HepG2 (cell line): ENCODE measurements around the gene PCDHB14. TPM values are rescaled to one million over a fixed set of nuclear protein-coding genes. Genes with fewer than 3 reads are reported as not detected.

Experiments used
- ATAC-seq: fragments of 200-7000 bp; cut with Tn5 transposase; 3 replicates; pipeline ENCODE4 v1.9.1; 2020; ENCODE audit warnings: mild to moderate bottlenecking, moderate library complexity
- BruUV-seq: library from RNA; stranded (reverse); fragments of 400-500 nt; replicated peaks from 2 replicates; lab custom pipeline; 2021; lab: Mats Ljungman, UMichigan
- CTCF ChIA-PET: fragments of 300-600 bp; formaldehyde crosslinking; extraction: SDS; loops from one replicate; lab custom pipeline; 2021; ENCODE audit warnings: low total read pairs, inconsistent platforms, low intra/inter-chr PET ratio; lab: Yijun Ruan, JAX
- POLR2A ChIA-PET: fragments of 350-600 bp; sonication (Branson Sonifier 250); formaldehyde crosslinking; loops from one replicate; lab custom pipeline; 2020; ENCODE audit warnings: antibody characterized with exemption, inconsistent platforms; lab: Yijun Ruan, JAX
- DNase-seq: peaks from one replicate; pipeline ENCODE4 v3.0.0-alpha.2; 2015; ENCODE audit warnings: low spot score
- FAIRE-seq: peaks from 3 replicates; lab custom pipeline; 2011; peaks lifted over from hg19 to GRCh38; lab: Jason Lieb, UNC
- H2AFZ ChIP-seq: one replicate; pipeline ENCODE4 v1.6.1; 2011; ENCODE audit warnings: low read length, inconsistent platforms
- H3K27ac ChIP-seq: fragments of 300-600 bp; 3 replicates; pipeline ENCODE4 v1.8.0; 2011; ENCODE audit warnings: mixed run types, mild to moderate bottlenecking, mixed read lengths, low read length, inconsistent platforms; ENCODE audit not compliant: insufficient read depth; ENCODE audit errors: extremely low read length
- H3K27me3 ChIP-seq, 2 experiments: fragments of 200-600 bp in 1 of 2; 2 replicates in 1 of 2; 3 replicates in 1 of 2; pipeline versions ENCODE4 v1.6.0 to v1.8.0; 2011; ENCODE audit warnings: low read length in 2 of 2, mild to moderate bottlenecking in 2 of 2, moderate library complexity in 2 of 2, inconsistent platforms in 1 of 2; ENCODE audit not compliant: insufficient read depth in 2 of 2, control insufficient read depth in 1 of 2
- H3K36me3 ChIP-seq, 2 experiments: fragments of 200-600 bp in 1 of 2; replicated peaks in 1 of 2; 2 replicates in 1 of 2; 3 replicates in 1 of 2; pipeline versions ENCODE4 v1.5.1 to v1.8.0; 2011; ENCODE audit warnings: low read length in 2 of 2, inconsistent platforms in 1 of 2; ENCODE audit not compliant: insufficient read depth in 2 of 2, control insufficient read depth in 1 of 2
- H3K4me1 ChIP-seq: 2 replicates; pipeline ENCODE4 v1.5.1; 2012; ENCODE audit warnings: low read length, inconsistent platforms; ENCODE audit not compliant: insufficient read depth
- H3K4me2 ChIP-seq: 2 replicates; pipeline ENCODE4 v1.6.0; 2011; ENCODE audit warnings: low read depth, low read length, inconsistent platforms
- H3K4me3 ChIP-seq, 3 experiments: fragments of 200-600 bp in 1 of 3; sonication (generic), shearing (Covaris generic) in 1 of 3; replicated peaks in 1 of 3; 2 replicates each; pipeline ENCODE4 v1.5.1; 2011 to 2016; ENCODE audit warnings: low read length in 3 of 3, inconsistent platforms in 2 of 3, low read depth in 2 of 3, mild to moderate bottlenecking in 2 of 3, control low read depth in 1 of 3, mixed read lengths in 1 of 3; ENCODE audit not compliant: insufficient read depth in 1 of 3
- H3K79me2 ChIP-seq: one replicate; pipeline ENCODE4 v1.6.1; 2011; ENCODE audit warnings: low read length, inconsistent platforms; ENCODE audit not compliant: insufficient read depth
- H3K9ac ChIP-seq: 2 replicates; pipeline ENCODE4 v1.6.0; 2011; ENCODE audit warnings: mild to moderate bottlenecking, low read depth, low read length, inconsistent platforms; ENCODE audit not compliant: insufficient read depth
- H3K9me3 ChIP-seq: 2 replicates; pipeline ENCODE4 v1.5.1; 2012; ENCODE audit warnings: mild to moderate bottlenecking, low read length
- H4K20me1 ChIP-seq: 2 replicates; pipeline ENCODE4 v1.6.0; 2011; ENCODE audit warnings: inconsistent platforms, mild to moderate bottlenecking, low read length, moderate library complexity; ENCODE audit not compliant: insufficient read depth
- KAT2B ChIP-seq: fragments of 150-350 bp; IDR thresholded peaks from 2 replicates; pipeline ENCODE4 v1.6.1; 2014; ENCODE audit warnings: low read depth, low read length, borderline replicate concordance
- MAFF ChIP-seq: IDR thresholded peaks from 2 replicates; pipeline ENCODE4 v1.6.1; 2011; ENCODE audit warnings: low read depth, low read length, improper control_type of control experiment
- MAX ChIP-seq: IDR thresholded peaks from 2 replicates; pipeline ENCODE4 v1.6.1; 2012; ENCODE audit warnings: inconsistent platforms
- MXD1 ChIP-seq: sonication (generic); formaldehyde crosslinking; IDR thresholded peaks from 2 replicates; pipeline ENCODE4 v1.4.0; 2020; ENCODE audit warnings: mild to moderate bottlenecking, missing genetic modification reagents
- NFE2L2 ChIP-seq: fragments of 150-350 bp; IDR thresholded peaks from 2 replicates; pipeline ENCODE4 v1.6.1; 2014; ENCODE audit warnings: low read length
- NFYC ChIP-seq: IDR thresholded peaks from 2 replicates; pipeline ENCODE4 v1.6.1; 2016; ENCODE audit warnings: missing genetic modification reagents, missing compliant biosample characterization
- RORA ChIP-seq: sonication (generic); formaldehyde crosslinking; IDR thresholded peaks from 2 replicates; pipeline ENCODE4 v1.5.0; 2020; ENCODE audit warnings: mild to moderate bottlenecking, missing genetic modification reagents, moderate library complexity
- SMARCE1 ChIP-seq: fragments of 450-650 bp; IDR thresholded peaks from 2 replicates; pipeline ENCODE4 v1.6.1; 2017; ENCODE audit warnings: borderline replicate concordance
- TCF7 ChIP-seq: sonication (generic); IDR thresholded peaks from 2 replicates; pipeline ENCODE4 v1.6.1; 2016; ENCODE audit warnings: antibody characterized with exemption, low read depth
- TEAD2 ChIP-seq: sonication (generic); formaldehyde crosslinking; IDR thresholded peaks from 2 replicates; pipeline ENCODE4 v1.9.0; 2021; ENCODE audit warnings: missing genetic modification reagents
- THAP8 ChIP-seq: sonication (generic); formaldehyde crosslinking; IDR thresholded peaks from 2 replicates; pipeline ENCODE4 v1.5.1; 2020; ENCODE audit warnings: missing genetic modification reagents, mild to moderate bottlenecking, borderline replicate concordance
- ZBTB34 ChIP-seq: sonication (generic); formaldehyde crosslinking; IDR thresholded peaks from 2 replicates; pipeline ENCODE4 v1.8.0; 2022; ENCODE audit warnings: mild to moderate bottlenecking, missing genetic modification reagents
- ZFP91 ChIP-seq: sonication (generic); formaldehyde crosslinking; IDR thresholded peaks from 2 replicates; pipeline ENCODE4 v1.9.0; 2022; ENCODE audit warnings: missing genetic modification reagents, mild to moderate bottlenecking, borderline replicate concordance
- ZNF160 ChIP-seq: sonication (generic); formaldehyde crosslinking; IDR thresholded peaks from 2 replicates; pipeline ENCODE4 v1.8.0; 2022; ENCODE audit warnings: mild to moderate bottlenecking, inconsistent platforms, missing genetic modification reagents
- ZNF569 ChIP-seq: sonication (generic); formaldehyde crosslinking; IDR thresholded peaks from 2 replicates; pipeline ENCODE4 v1.5.0; 2020; ENCODE audit warnings: mild to moderate bottlenecking, missing genetic modification reagents, moderate library complexity, borderline replicate concordance
- ZNF773 ChIP-seq: sonication (generic); formaldehyde crosslinking; IDR thresholded peaks from 2 replicates; pipeline ENCODE4 v1.4.0; 2020; ENCODE audit warnings: missing genetic modification reagents, borderline replicate concordance
- WGBS: methylation state at CpG from one replicate; pipeline ENCODE4 v1.1.6; 2017; ENCODE audit warnings: low lambda C conversion rate; 5-methylcytosine and 5-hydroxymethylcytosine counted together
- in situ Hi-C: cut with HindIII; loops from 2 replicates; pipeline ENCODE4 v1.10.0; 2017; ENCODE audit warnings: low pct_unique_long_range_greater_than_20kb; ENCODE audit not compliant: extremely low pct_ligation_motif_present
- intact Hi-C: fragments of 100-400 bp; cut with micrococcal nuclease; formaldehyde crosslinking; loops from one replicate; pipeline ENCODE4 v1.10.0; 2022; ENCODE audit not compliant: unreplicated experiment
- polyA plus RNA-seq, 8 experiments: library from polyadenylated mRNA; depleted of rRNA in 3 of 8; stranded (reverse) in 7 of 8; unstranded in 1 of 8; fragments of >200 nt; fragmentation: Illumina TruSeq in 4 of 8; extraction: Trizol in 4 of 8; gene quantifications; 2 replicates each; pipeline versions ENCODE4 v1.2.1 to v1.2.3, GENCODE V29; 2011 to 2016; ENCODE audit warnings: low read depth in 4 of 8, missing spikeins in 1 of 8, mixed read lengths in 1 of 8; ENCODE audit not compliant: insufficient read depth in 1 of 8
- total RNA-seq, 5 experiments: library from RNA; depleted of rRNA; stranded (reverse); fragments of >200 nt; fragmentation: Illumina TruSeq; extraction: Trizol; gene quantifications; 2 replicates each; pipeline ENCODE4 v1.2.3, GENCODE V29; 2016; ENCODE audit warnings: low read depth in 1 of 5

The PCDHB14 gene
- total and polyA plus RNA-seq, 2 of the 13 experiments (the other 11 are each of a cell fraction or from before 2014, with no cell fraction given) = 0.37 to 0.40 TPM

GRCh38 chr5:141261238-141261546, 38.0 kb downstream of the PCDHB14 start:
- WGBS = 4% methylated on average over 1 of the region's 1 CpG
- no peak overlapping the region for H2AFZ ChIP-seq
- no peaks in the 10 kb centered on the region; a peak in 1 of 5 replicates for H3K27me3 ChIP-seq
- DNase-seq = no peak
- H3K9ac ChIP-seq = no peak overlapping the region
- no TSS peak for BruUV-seq
- FAIRE-seq = no peak
- no peaks in the 10 kb centered on the region for H3K36me3 ChIP-seq
- intact Hi-C loops (no loop called here), in situ Hi-C loops (loop anchor here (25.0 kb wide), 1 partner anchor 499 kb away; no protein-coding TSS in a partner anchor)
- H4K20me1 ChIP-seq = no peaks in the 10 kb centered on the region
- no peak for ATAC-seq
- H3K27ac ChIP-seq = no peak overlapping the region
- H3K4me1 ChIP-seq = no peaks in the 10 kb centered on the region
- TF ChIP-seq SMARCE1 (no peak), THAP8 (no peak), RORA (CRISPR knock-in tag) (no peak), ZNF773 (CRISPR knock-in tag) (no peak), KAT2B (no peak)
- ChIA-PET POLR2A (no interaction called here), CTCF (no interaction called here)
- H3K79me2 ChIP-seq = no peaks in the 10 kb centered on the region
- H3K9me3 ChIP-seq = peaks cover 95% of the 10 kb centered on the region
- H3K4me3 ChIP-seq = no peak overlapping the region
- no peak overlapping the region for H3K4me2 ChIP-seq

- Histone ChIP-seq H3K4me1 (no peaks in the 10 kb centered on the region), H2AFZ (no peak overlapping the region), H3K27ac (no peak overlapping the region), H3K9ac (no peak overlapping the region), H3K9me3 (peaks cover 95% of the 10 kb centered on the region), H3K4me2 (no peak overlapping the region), H3K36me3 (no peaks in the 10 kb centered on the region), H3K79me2 (no peaks in the 10 kb centered on the region), H3K27me3 (no peaks in the 10 kb centered on the region), H4K20me1 (no peaks in the 10 kb centered on the region), H3K4me3 (no peak overlapping the region)
- no peak for DNase-seq
- BruUV-seq = no TSS peak
- intact Hi-C loops = no loop called here
- POLR2A ChIA-PET = no interaction called here
- CTCF ChIA-PET = no interaction called here
- no peak for ATAC-seq
- in situ Hi-C loops = loop anchor here (25.0 kb wide), 1 partner anchor 507 kb away; no protein-coding TSS in a partner anchor
- no peak for FAIRE-seq
- WGBS = 53% methylated on average over 4 of the region's 4 CpGs
- peak; percentile 80 for TF ChIP-seq NFE2L2
- no peak for TF ChIP-seq ZNF160
- no peak for TF ChIP-seq TEAD2 (CRISPR knock-in tag)
- TF ChIP-seq ZFP91 (CRISPR knock-in tag) = no peak
- TF ChIP-seq MAFF = peak; percentile 48; the same call in 1 of the 2 replicates
- TF ChIP-seq ZBTB34 (CRISPR knock-in tag) = no peak
- no peak for TF ChIP-seq ZNF569
- TF ChIP-seq NFYC = no peak
- no peak for TF ChIP-seq TCF7
- no peak for TF ChIP-seq MAX
- TF ChIP-seq MXD1 = no peak
Measured at GRCh38 chr5:141269195-141269594, 46.1 kb downstream of the PCDHB14 start.
